Glutamatergic neuron (in vitro differentiated cells): ENCODE results near the gene TARBP2. TPM values are rescaled to one million over a fixed set of nuclear protein-coding genes. Genes with fewer than 3 reads are reported as not detected.
"Not testable (repeated sequence)": the region's sequence is repeated elsewhere in the genome, so short reads cannot be mapped to it uniquely, and the experiment has no call there.

Experiments used
- DNase-seq: peaks from one replicate; pipeline ENCODE4 v3.0.0; 2022
- H3K27ac Mint-ChIP-seq: one replicate; pipeline ENCODE4 v1.8.0; 2020; ENCODE audit warnings: mild to moderate bottlenecking, mixed read lengths, inconsistent platforms; ENCODE audit not compliant: unreplicated experiment
- H3K27me3 Mint-ChIP-seq: one replicate; pipeline ENCODE4 v1.8.0; 2020; ENCODE audit warnings: mild to moderate bottlenecking, moderate library complexity, mixed read lengths, inconsistent platforms; ENCODE audit not compliant: unreplicated experiment
- H3K36me3 Mint-ChIP-seq: one replicate; pipeline ENCODE4 v1.8.0; 2020; ENCODE audit warnings: mild to moderate bottlenecking, mixed read lengths, inconsistent platforms; ENCODE audit not compliant: unreplicated experiment
- H3K4me1 Mint-ChIP-seq: one replicate; pipeline ENCODE4 v1.8.0; 2020; ENCODE audit warnings: mild to moderate bottlenecking, low read depth, mixed read lengths, inconsistent platforms; ENCODE audit not compliant: unreplicated experiment
- H3K4me3 Mint-ChIP-seq: one replicate; pipeline ENCODE4 v1.8.0; 2020; ENCODE audit warnings: mild to moderate bottlenecking, mixed read lengths, inconsistent platforms; ENCODE audit not compliant: unreplicated experiment
- H3K9me3 Mint-ChIP-seq: one replicate; pipeline ENCODE4 v1.8.0; 2020; ENCODE audit warnings: mild to moderate bottlenecking, moderate library complexity, mixed read lengths, inconsistent platforms; ENCODE audit not compliant: unreplicated experiment
- CTCF ChIP-seq: fragments of 200-600 bp; sonication (generic); IDR thresholded peaks from one replicate; pipeline ENCODE4 v1.5.0; 2021; ENCODE audit not compliant: partially characterized antibody, unreplicated experiment
- total RNA-seq: library from RNA; stranded (reverse); fragmentation: NEBNext Ultra II Directional; extraction: Animal tissue kit (Norgen Biotek cat#: 25700); gene quantifications from one replicate; pipeline ENCODE4 v1.2.1, GENCODE V29; 2021; ENCODE audit not compliant: unreplicated experiment

TARBP2 gene
- total RNA-seq, 1 donor from 2014 or later: 49.0 TPM

DNA sequence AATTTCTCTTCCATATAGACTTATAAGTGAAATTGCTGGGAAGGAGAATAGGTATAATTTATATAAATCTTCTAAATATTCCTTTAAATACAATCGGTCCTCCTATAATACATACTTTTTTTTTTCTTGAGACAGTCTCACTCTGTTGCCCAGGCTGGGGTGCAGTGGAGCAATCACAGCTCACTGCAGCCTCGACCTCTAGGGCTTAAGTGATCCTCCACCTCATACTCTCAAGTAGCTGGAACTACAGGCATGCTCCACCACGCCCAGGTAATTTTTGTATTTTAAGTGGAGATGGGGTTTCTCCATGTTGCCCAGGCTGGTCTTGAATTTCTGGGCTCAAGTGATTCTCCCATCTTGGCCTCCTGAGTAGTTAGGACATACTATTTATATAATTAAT lies 35.9 kb downstream of the TARBP2 start:
- no peak for TF ChIP-seq CTCF
- H3K27me3 Mint-ChIP-seq: no peaks in the 10 kb centered on the region
- no peaks in the 10 kb centered on the region for H3K9me3 Mint-ChIP-seq
- no peak overlapping the region for H3K4me3 Mint-ChIP-seq
- H3K27ac Mint-ChIP-seq: no peak overlapping the region
- no peak for DNase-seq
- peaks cover 9% of the 10 kb centered on the region for H3K36me3 Mint-ChIP-seq
- H3K4me1 Mint-ChIP-seq: no peaks in the 10 kb centered on the region

GRCh38 chr12:53538209-53538689 lies 37.2 kb downstream of the TARBP2 start:
- DNase-seq: no peak
- no peak for TF ChIP-seq CTCF
- Mint-ChIP-seq H3K4me1 (no peaks in the 10 kb centered on the region), H3K27me3 (no peaks in the 10 kb centered on the region), H3K36me3 (no peaks in the 10 kb centered on the region), H3K9me3 (no peaks in the 10 kb centered on the region), H3K4me3 (no peak overlapping the region), H3K27ac (no peak overlapping the region)

GRCh38 chr12:53539526-53539925 lies 38.4 kb downstream of the TARBP2 start:
- no peaks in the 10 kb centered on the region for H3K27me3 Mint-ChIP-seq
- DNase-seq: no peak
- no peaks in the 10 kb centered on the region for H3K9me3 Mint-ChIP-seq
- H3K4me1 Mint-ChIP-seq: peaks cover 2% of the 10 kb centered on the region
- no peak overlapping the region for H3K27ac Mint-ChIP-seq
- no peak for TF ChIP-seq CTCF
- no peaks in the 10 kb centered on the region for H3K36me3 Mint-ChIP-seq
- no peak overlapping the region for H3K4me3 Mint-ChIP-seq

DNA sequence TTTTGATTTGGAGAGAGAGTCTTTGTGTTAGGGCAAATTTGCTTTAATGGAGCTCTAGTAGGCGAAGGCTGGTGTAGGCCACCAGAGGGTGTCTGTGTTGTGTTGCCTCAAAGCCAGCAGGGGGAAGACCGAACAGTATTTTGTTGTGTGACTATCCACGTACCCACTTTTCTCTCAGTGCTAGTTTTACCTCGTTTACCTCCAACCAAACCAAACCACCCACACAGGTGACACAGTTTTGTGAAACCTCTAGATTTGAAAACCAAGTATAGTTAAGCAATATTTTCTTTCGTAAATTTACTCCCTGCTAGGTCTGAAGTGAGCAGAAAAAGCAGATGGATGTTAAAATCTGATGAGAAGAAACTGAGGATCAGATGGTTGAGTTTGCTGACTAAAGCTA lies 42.5 kb downstream of the TARBP2 start:
- peak overlapping the region; percentile 33 for H3K27ac Mint-ChIP-seq
- peak; percentile 58 for DNase-seq
- TF ChIP-seq CTCF: peak; percentile 67
- peaks cover 2% of the 10 kb centered on the region for H3K4me1 Mint-ChIP-seq
- no peaks in the 10 kb centered on the region for H3K36me3 Mint-ChIP-seq
- H3K9me3 Mint-ChIP-seq: no peaks in the 10 kb centered on the region
- no peaks in the 10 kb centered on the region for H3K27me3 Mint-ChIP-seq
- H3K4me3 Mint-ChIP-seq: no peak overlapping the region

- peaks cover 10% of the 10 kb centered on the region for H3K4me1 Mint-ChIP-seq
- not testable (repeated sequence) for H3K27ac Mint-ChIP-seq, H3K4me3 Mint-ChIP-seq, H3K27me3 Mint-ChIP-seq, H3K9me3 Mint-ChIP-seq, DNase-seq, H3K36me3 Mint-ChIP-seq
Observed at GRCh38 chr12:53548354-53548753, 47.3 kb downstream of the TARBP2 start.

DNA sequence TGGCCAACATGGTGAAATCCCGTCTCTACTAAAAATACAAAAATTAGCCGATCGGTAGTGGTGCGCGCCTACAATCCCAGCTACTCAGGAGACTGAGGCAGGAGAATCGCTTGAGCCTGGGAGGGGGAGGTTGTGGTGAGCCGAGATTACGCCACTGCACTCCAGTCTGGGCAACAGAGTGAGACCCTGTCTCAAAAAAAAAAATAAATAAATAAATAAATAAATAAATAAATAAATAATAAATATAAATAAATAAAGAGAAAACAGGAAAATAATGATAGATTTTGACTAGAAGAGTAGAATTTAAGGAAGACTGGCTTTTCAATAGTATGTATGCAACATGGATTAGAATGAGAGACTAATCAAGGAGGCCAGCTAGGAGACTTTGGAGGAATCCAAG lies 49.0 kb downstream of the TARBP2 start:
- H3K27me3 Mint-ChIP-seq, H3K4me3 Mint-ChIP-seq, H3K9me3 Mint-ChIP-seq, H3K4me1 Mint-ChIP-seq, H3K36me3 Mint-ChIP-seq, DNase-seq, H3K27ac Mint-ChIP-seq: not testable (repeated sequence)
